NK-92 (cell line): ENCODE data around the gene ZNRF3.

Experiments
- DNase-seq: peaks from one replicate; lab custom pipeline; 2025; ENCODE audit not compliant: unreplicated experiment; lab: John Stamatoyannopoulos, UW

ZNRF3 gene

GRCh38 chr22:29056472-29056871, 173.1 kb downstream of the ZNRF3 start:
- no peak for DNase-seq

GRCh38 chr22:29060251-29060869, 177.0 kb downstream of the ZNRF3 start:
- DNase-seq: no peak

GRCh38 chr22:29060931-29061330, 177.6 kb downstream of the ZNRF3 start:
- DNase-seq: no peak

GRCh38 chr22:29061773-29062172, 178.4 kb downstream of the ZNRF3 start, which contains the start of gene C22orf31:
C22orf31 (minus strand) TSS chr22:29061831; CDS start chr22:29061792, 39 bp downstream.
- DNase-seq: no peak

- DNase-seq: no peak
Measured at GRCh38 chr22:29062286-29062821, 179.0 kb downstream of the ZNRF3 start.

GRCh38 chr22:29065468-29066190, 182.3 kb downstream of the ZNRF3 start:
- no peak for DNase-seq

- DNase-seq: no peak
Measured at GRCh38 chr22:29069463-29069862, 186.1 kb downstream of the ZNRF3 start.

- DNase-seq: no peak
Measured at GRCh38 chr22:29070490-29070889, 187.1 kb downstream of the ZNRF3 start.

- no peak for DNase-seq
Measured at GRCh38 chr22:29071261-29072045, 188.1 kb downstream of the ZNRF3 start.

GRCh38 chr22:29072193-29072978, 189.0 kb downstream of the ZNRF3 start:
- DNase-seq: no peak

GRCh38 chr22:29072979-29073617, 189.7 kb downstream of the ZNRF3 start, which contains the start of gene KREMEN1:
KREMEN1 (plus strand) TSS chr22:29073035; CDS start chr22:29073131, 96 bp downstream.
- no peak for DNase-seq

GRCh38 chr22:29073618-29074275, 190.4 kb downstream of the ZNRF3 start:
- no peak for DNase-seq

GRCh38 chr22:29074276-29074772, 191.0 kb downstream of the ZNRF3 start:
- DNase-seq: no peak

GRCh38 chr22:29078036-29078868, 194.9 kb downstream of the ZNRF3 start:
- no peak for DNase-seq

GRCh38 chr22:29078869-29079207, 195.5 kb downstream of the ZNRF3 start:
- DNase-seq: no peak

- DNase-seq: no peak
Measured at GRCh38 chr22:29079218-29079901, 196.0 kb downstream of the ZNRF3 start.

- no peak for DNase-seq
Measured at GRCh38 chr22:29080106-29080975, 197.0 kb downstream of the ZNRF3 start.
